ACC112 (cell line): Measurements from ENCODE around the gene KCNB1.

Experiments used
- H2AFZ ChIP-seq: fragments of 200-600 bp; sonication (generic); one replicate; pipeline ENCODE4 v1.6.0; 2017; ENCODE audit warnings: antibody characterized with exemption, low read length; ENCODE audit not compliant: unreplicated experiment
- H3K27ac ChIP-seq: fragments of 200-600 bp; sonication (generic); 2 replicates; pipeline ENCODE4 v1.5.1; 2014; ENCODE audit warnings: low read depth, mild to moderate bottlenecking, antibody characterized with exemption, low read length, moderate library complexity
- H3K27me3 ChIP-seq: fragments of 200-600 bp; sonication (generic); 2 replicates; pipeline ENCODE4 v1.6.1; 2014; ENCODE audit warnings: mild to moderate bottlenecking, antibody characterized with exemption, low read length, moderate library complexity, mixed read lengths; ENCODE audit not compliant: insufficient read depth
- H3K36me3 ChIP-seq: fragments of 200-600 bp; sonication (generic); 2 replicates; pipeline ENCODE4 v1.6.1; 2016; ENCODE audit warnings: mild to moderate bottlenecking, antibody characterized with exemption, low read length, moderate library complexity, mixed read lengths; ENCODE audit not compliant: insufficient read depth
- H3K4me1 ChIP-seq: fragments of 200-600 bp; sonication (generic); one replicate; pipeline ENCODE4 v1.6.1; 2016; ENCODE audit warnings: low read length, mixed read lengths; ENCODE audit not compliant: insufficient read depth, unreplicated experiment, control insufficient read depth
- H3K4me3 ChIP-seq: fragments of 200-600 bp; sonication (generic); 2 replicates; pipeline ENCODE4 v1.5.1; 2014; ENCODE audit warnings: mild to moderate bottlenecking, low read depth, low read length
- H3K79me2 ChIP-seq: fragments of 200-600 bp; sonication (generic); one replicate; pipeline ENCODE4 v1.6.0; 2016; ENCODE audit warnings: low read length; ENCODE audit not compliant: control insufficient read depth, unreplicated experiment, insufficient read depth

Gene KCNB1

GRCh38 chr20:49380337-49380780 is 102.1 kb downstream of the KCNB1 start:
- Histone ChIP-seq H3K27ac (no peak overlapping the region), H3K4me1 (peaks cover 7% of the 10 kb centered on the region), H2AFZ (no peak overlapping the region), H3K79me2 (no peaks in the 10 kb centered on the region), H3K27me3 (peaks cover 16% of the 10 kb centered on the region), H3K4me3 (no peak overlapping the region), H3K36me3 (no peaks in the 10 kb centered on the region)

DNA sequence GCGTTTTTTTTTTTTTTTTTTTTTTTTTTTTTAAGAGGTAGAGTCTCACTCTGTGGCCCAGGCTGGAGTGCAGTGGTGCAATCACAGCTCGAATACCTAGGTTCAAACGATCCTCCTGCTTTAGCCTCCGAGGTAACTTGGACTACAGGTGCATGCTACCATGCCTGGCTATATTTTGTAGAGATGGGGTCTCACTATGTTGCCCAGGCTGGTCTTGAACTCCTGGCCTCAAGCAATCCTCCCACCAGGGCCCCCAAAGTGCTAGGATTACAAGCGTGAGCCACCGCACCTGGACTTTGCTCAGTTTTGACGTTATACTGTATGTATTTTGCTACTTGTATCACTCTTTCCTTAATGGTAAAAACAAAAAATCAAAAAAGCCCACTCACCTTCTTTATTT is 103.1 kb downstream of the KCNB1 start:
- Histone ChIP-seq H3K4me1 (peaks cover 7% of the 10 kb centered on the region), H2AFZ (no peak overlapping the region), H3K36me3 (no peaks in the 10 kb centered on the region), H3K79me2 (no peaks in the 10 kb centered on the region), H3K27ac (no peak overlapping the region), H3K4me3 (no peak overlapping the region), H3K27me3 (peaks cover 25% of the 10 kb centered on the region)

- Histone ChIP-seq H3K27ac (no peak overlapping the region), H3K27me3 (peaks cover 45% of the 10 kb centered on the region), H3K4me3 (no peak overlapping the region), H3K4me1 (peaks cover 7% of the 10 kb centered on the region), H3K79me2 (no peaks in the 10 kb centered on the region), H3K36me3 (no peaks in the 10 kb centered on the region), H2AFZ (no peak overlapping the region)
These were observed 105.1 kb downstream of the KCNB1 start for GRCh38 chr20:49377326-49377725.

DNA sequence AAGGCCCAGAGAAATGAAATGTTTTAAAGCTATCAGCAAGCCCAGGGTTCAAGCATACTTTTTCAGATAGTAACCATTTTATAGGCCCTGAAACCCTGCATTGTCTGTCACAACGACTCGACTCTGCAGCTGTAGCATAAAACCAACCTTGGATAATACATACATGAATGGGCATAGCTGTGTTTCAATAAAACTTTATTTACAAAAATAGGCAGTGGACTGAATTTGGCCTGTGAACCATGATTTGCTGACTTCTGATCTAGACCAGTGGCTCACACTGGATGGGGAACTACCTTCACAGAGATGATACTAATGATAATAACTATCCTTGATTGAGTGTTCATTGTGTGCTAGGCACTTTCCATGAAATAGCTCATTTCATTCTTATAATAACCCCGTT is 107.3 kb downstream of the KCNB1 start:
- no peak overlapping the region for H2AFZ ChIP-seq
- no peak overlapping the region for H3K27ac ChIP-seq
- no peaks in the 10 kb centered on the region for H3K36me3 ChIP-seq
- H3K4me3 ChIP-seq: no peak overlapping the region
- peaks cover 61% of the 10 kb centered on the region for H3K27me3 ChIP-seq
- H3K79me2 ChIP-seq: no peaks in the 10 kb centered on the region
- no peaks in the 10 kb centered on the region for H3K4me1 ChIP-seq

GRCh38 chr20:49372095-49372734 is 110.3 kb downstream of the KCNB1 start:
- H3K36me3 ChIP-seq: no peaks in the 10 kb centered on the region
- no peak overlapping the region for H3K4me3 ChIP-seq
- no peaks in the 10 kb centered on the region for H3K4me1 ChIP-seq
- H2AFZ ChIP-seq: no peak overlapping the region
- no peaks in the 10 kb centered on the region for H3K79me2 ChIP-seq
- H3K27ac ChIP-seq: no peak overlapping the region
- H3K27me3 ChIP-seq: peaks cover 74% of the 10 kb centered on the region

DNA sequence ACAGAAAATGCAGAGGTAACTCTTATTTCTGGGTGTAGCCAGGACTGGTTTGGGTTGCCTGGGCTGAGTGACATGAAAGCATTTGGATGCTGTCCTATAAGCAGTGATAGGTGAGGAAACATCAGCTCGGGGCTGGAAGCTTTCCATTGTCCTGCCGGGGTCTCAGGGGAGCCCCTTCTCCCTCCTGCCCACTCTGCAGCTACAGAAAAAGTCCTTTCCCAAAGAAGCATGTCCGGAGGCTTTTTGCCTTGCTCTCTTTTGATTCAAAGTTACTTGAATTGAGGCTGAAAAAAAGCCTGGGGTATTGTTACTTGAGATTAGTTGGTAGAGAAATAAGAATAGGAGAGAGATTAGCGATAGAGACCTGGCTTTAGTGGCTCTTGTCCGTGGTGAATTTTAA is 113.9 kb downstream of the KCNB1 start:
- H3K27ac ChIP-seq: no peak overlapping the region
- H2AFZ ChIP-seq: no peak overlapping the region
- H3K4me3 ChIP-seq: no peak overlapping the region
- H3K4me1 ChIP-seq: no peaks in the 10 kb centered on the region
- H3K79me2 ChIP-seq: no peaks in the 10 kb centered on the region
- H3K27me3 ChIP-seq: peaks cover 66% of the 10 kb centered on the region
- no peaks in the 10 kb centered on the region for H3K36me3 ChIP-seq

GRCh38 chr20:49367113-49367512 is 115.4 kb downstream of the KCNB1 start:
- Histone ChIP-seq H2AFZ (no peak overlapping the region), H3K4me3 (no peak overlapping the region), H3K4me1 (no peaks in the 10 kb centered on the region), H3K79me2 (no peaks in the 10 kb centered on the region), H3K27me3 (peaks cover 51% of the 10 kb centered on the region), H3K36me3 (no peaks in the 10 kb centered on the region), H3K27ac (no peak overlapping the region)

GRCh38 chr20:49366687-49367086 is 115.8 kb downstream of the KCNB1 start:
- Histone ChIP-seq H3K27me3 (peaks cover 51% of the 10 kb centered on the region), H3K79me2 (no peaks in the 10 kb centered on the region), H3K4me1 (no peaks in the 10 kb centered on the region), H3K4me3 (no peak overlapping the region), H3K27ac (no peak overlapping the region), H3K36me3 (no peaks in the 10 kb centered on the region), H2AFZ (no peak overlapping the region)

- Histone ChIP-seq H3K27ac (no peak overlapping the region), H3K27me3 (peaks cover 19% of the 10 kb centered on the region), H3K36me3 (no peaks in the 10 kb centered on the region), H3K4me1 (no peaks in the 10 kb centered on the region), H2AFZ (no peak overlapping the region), H3K79me2 (no peaks in the 10 kb centered on the region), H3K4me3 (no peak overlapping the region)
These were observed 120.4 kb downstream of the KCNB1 start for GRCh38 chr20:49361862-49362660.

- H2AFZ ChIP-seq: no peak overlapping the region
- no peak overlapping the region for H3K27ac ChIP-seq
- H3K4me3 ChIP-seq: no peak overlapping the region
- H3K27me3 ChIP-seq: peaks cover 9% of the 10 kb centered on the region; the same call in 1 of the 2 replicates
- no peaks in the 10 kb centered on the region for H3K79me2 ChIP-seq
- no peaks in the 10 kb centered on the region for H3K36me3 ChIP-seq
- H3K4me1 ChIP-seq: no peaks in the 10 kb centered on the region
These were observed 122.1 kb downstream of the KCNB1 start for GRCh38 chr20:49360242-49360968.
